ENCODE data around the gene RPL29.

Gene RPL29

GRCh38 chr3:51966922-51967383 lies 28.7 kb downstream of the RPL29 start:
- no peak for TF ChIP-seq CTCF (IDR thresholded peaks at IDR 0.05; ENCODE audit: insufficient read depth, missing control alignments)
- FAIRE-seq (no peak), DNase-seq (ENCODE audit: insufficient read length, low spot score) (no peak)

DNA sequence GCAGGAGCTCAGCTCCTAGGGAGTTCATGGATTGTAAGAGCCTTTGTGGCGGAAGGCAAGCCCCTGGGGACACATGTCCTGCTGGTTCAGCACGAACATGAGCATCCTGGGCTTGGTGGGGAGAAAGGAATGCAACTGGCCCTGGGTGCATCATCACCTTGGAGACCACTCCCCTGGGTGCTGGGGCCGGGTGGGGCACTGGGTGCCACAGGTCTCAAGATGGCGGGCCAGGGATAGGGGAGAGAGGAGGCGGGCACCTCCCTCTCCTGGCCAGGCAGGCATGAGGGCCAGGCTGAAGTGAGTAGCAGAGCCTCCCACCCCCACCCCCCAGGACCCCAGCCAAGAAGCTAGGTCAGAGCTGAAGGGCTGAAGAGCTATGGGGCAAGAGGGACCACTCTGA lies 29.2 kb downstream of the RPL29 start:
- FAIRE-seq (no peak), DNase-seq (ENCODE audit: insufficient read length, low spot score) (no peak)
- no peak for TF ChIP-seq CTCF (IDR thresholded peaks at IDR 0.05; ENCODE audit: insufficient read depth, missing control alignments)

DNA sequence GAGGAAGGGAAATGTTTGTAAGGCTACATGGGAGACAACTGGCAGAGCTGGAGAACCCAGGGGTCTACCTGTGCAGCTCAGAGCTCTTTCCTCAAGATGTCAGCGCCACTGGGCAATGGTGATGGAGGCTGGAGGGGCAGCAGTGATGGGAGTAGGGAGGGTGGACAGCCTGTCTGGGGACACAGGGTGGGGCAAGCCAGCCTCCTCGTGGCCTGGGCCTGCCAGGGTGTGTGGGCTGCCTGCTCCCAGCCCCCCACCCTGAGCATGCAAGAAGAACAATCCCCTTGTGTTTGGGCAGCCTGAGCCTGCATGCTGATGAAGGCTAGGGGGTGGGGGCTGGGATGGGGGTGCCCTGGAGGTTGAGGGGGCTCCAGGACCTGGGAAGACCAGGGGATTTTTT lies 29.7 kb downstream of the RPL29 start:
- FAIRE-seq (no peak), DNase-seq (ENCODE audit: insufficient read length, low spot score) (no peak)
- no peak for TF ChIP-seq CTCF (IDR thresholded peaks at IDR 0.05; ENCODE audit: insufficient read depth, missing control alignments)

DNA sequence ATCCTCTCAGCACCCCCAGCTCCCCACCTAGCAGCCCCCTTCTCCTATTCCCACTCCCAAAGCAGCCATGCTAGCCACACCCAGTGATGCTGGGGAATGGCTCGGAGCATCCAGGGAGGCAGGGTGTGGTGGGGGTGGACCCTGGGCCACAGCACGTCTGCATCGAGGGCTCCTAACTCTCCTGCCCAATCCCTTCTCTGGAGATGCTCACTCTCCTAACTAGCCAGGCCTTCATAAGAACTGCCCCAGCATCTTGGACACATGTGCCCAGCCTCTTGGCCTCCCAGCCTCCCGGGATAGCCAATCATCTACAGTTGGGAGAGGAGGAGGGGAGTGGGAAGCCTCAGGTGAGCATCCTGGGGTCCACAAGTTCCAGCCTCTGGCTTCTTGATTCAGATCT lies 31.2 kb downstream of the RPL29 start:
- DNase-seq (ENCODE audit: insufficient read length, low spot score), result no peak
- FAIRE-seq, result no peak
- no peak for TF ChIP-seq CTCF (IDR thresholded peaks at IDR 0.05; ENCODE audit: insufficient read depth, missing control alignments)

GRCh38 chr3:51963951-51964451 lies 31.7 kb downstream of the RPL29 start:
- DNase-seq (ENCODE audit: insufficient read length, low spot score) (no peak), FAIRE-seq (no peak)
- TF ChIP-seq CTCF (IDR thresholded peaks at IDR 0.05; ENCODE audit: insufficient read depth, missing control alignments), result no peak

DNA sequence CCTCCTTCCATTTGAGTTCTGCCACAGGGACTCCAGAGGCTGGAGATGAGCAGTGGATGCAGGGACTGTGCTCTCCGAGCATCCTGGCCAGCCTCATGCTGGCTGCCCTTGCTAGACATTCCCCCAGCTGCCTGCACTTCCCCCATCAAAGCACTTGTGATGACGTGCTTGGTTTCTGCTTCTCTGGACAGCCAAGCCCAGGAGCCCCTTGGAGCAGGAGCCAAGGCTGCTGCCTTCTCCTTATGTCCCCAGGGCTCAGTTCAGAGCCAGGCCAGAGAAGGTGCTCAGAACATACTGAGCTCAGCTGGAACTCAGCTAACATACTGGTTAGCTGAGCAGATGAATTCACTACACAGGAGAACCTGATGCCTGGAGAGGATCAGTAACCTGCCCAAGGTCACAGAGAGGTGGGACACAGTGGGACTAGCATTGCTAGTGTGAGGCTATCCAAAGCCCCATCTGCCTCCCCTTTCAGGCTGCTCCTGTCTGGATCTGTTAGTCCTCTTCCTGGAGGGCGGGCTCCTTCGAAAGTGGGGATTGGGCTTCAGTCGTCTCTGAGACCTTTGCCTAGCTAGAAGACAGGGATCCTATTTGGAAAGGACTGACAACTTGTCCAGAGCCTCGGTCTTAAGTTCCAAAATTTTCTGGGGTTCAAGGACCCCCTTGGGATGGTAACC lies 32.7 kb downstream of the RPL29 start:
- DNase-seq (ENCODE audit: insufficient read length, low spot score) (no peak), FAIRE-seq (no peak)
- no peak for TF ChIP-seq CTCF (IDR thresholded peaks at IDR 0.05; ENCODE audit: insufficient read depth, missing control alignments)

Measured in D721Med (cell line).